Stimulated activated naive CD8-positive, alpha-beta T cell treated with anti-CD3 and anti-CD28 coated beads, Interleukin-15, Interleukin-2, amounts not matched to agents 100 U/mL and 50 U/mL, for 24 hours (primary cell): Measurements from ENCODE around the gene RTF1.
A peak's percentile ranks its signal among the peaks of the same experiment; 100 is the strongest.
"Not testable (repeated sequence)": the region's sequence is repeated elsewhere in the genome, so short reads cannot be mapped to it uniquely, and the experiment has no call there.

ENCODE experiments used
- ATAC-seq: fragments of 150-1000 bp; cut with Tn5 transposase; one replicate; pipeline ENCODE4 v1.10.0; 2021
- DNase-seq: peaks from one replicate; pipeline ENCODE4 v3.0.0; 2021

Gene RTF1

GRCh38 chr15:41416742-41417417 is at the start of gene RTF1:
RTF1 (plus strand) TSS chr15:41417095; CDS start chr15:41417116, 21 bp downstream.
- ATAC-seq: peak; percentile 96
- DNase-seq: peak; percentile 99

GRCh38 chr15:41367418-41367817 is 49.5 kb upstream of the RTF1 start:
- DNase-seq: no peak
- no peak for ATAC-seq

GRCh38 chr15:41377978-41378377 is 38.9 kb upstream of the RTF1 start:
- ATAC-seq: peak; percentile 36
- DNase-seq: no peak

GRCh38 chr15:41383974-41384749 is 32.7 kb upstream of the RTF1 start:
- ATAC-seq: not testable (repeated sequence)

GRCh38 chr15:41387646-41388045 is 29.2 kb upstream of the RTF1 start:
- DNase-seq (no peak), ATAC-seq (no peak)

More at GRCh38 chr15:41383974-41384749, 32.7 kb upstream of the RTF1 start:
- not testable (repeated sequence) for DNase-seq

GRCh38 chr15:41392659-41393058 is 24.2 kb upstream of the RTF1 start:
- no peak for DNase-seq
- no peak for ATAC-seq

- ATAC-seq (no peak), DNase-seq (no peak)
Observed at GRCh38 chr15:41394924-41395323, 22.0 kb upstream of the RTF1 start.

- ATAC-seq: no peak
- no peak for DNase-seq
Observed at GRCh38 chr15:41396111-41396510, 20.8 kb upstream of the RTF1 start.

GRCh38 chr15:41401904-41402267 is 15.0 kb upstream of the RTF1 start:
- DNase-seq: no peak
- ATAC-seq: no peak

- ATAC-seq (no peak), DNase-seq (no peak)
Observed at GRCh38 chr15:41407341-41407740, 9.6 kb upstream of the RTF1 start.

GRCh38 chr15:41408234-41408641 is 8.7 kb upstream of the RTF1 start:
- no peak for ATAC-seq
- DNase-seq: no peak

GRCh38 chr15:41411031-41411430 is 5.9 kb upstream of the RTF1 start:
- DNase-seq: no peak
- ATAC-seq: no peak

GRCh38 chr15:41411441-41411840 is 5.5 kb upstream of the RTF1 start:
- no peak for DNase-seq
- ATAC-seq: no peak

- no peak for ATAC-seq
- no peak for DNase-seq
Observed at GRCh38 chr15:41416128-41416741, 660 bp upstream of the RTF1 start.

- peak; percentile 50 for DNase-seq
Observed at GRCh38 chr15:41417418-41418195, 712 bp downstream of the RTF1 start.

GRCh38 chr15:41423979-41424659 is 7.2 kb downstream of the RTF1 start:
- ATAC-seq: peak; percentile 85
- no peak for DNase-seq

More at GRCh38 chr15:41417418-41418195, 712 bp downstream of the RTF1 start:
- peak; percentile 47 for ATAC-seq

GRCh38 chr15:41424809-41425208 is 7.9 kb downstream of the RTF1 start:
- DNase-seq: no peak
- no peak for ATAC-seq

- ATAC-seq, DNase-seq: not testable (repeated sequence)
Observed at GRCh38 chr15:41425907-41426306, 9.0 kb downstream of the RTF1 start.

GRCh38 chr15:41429003-41429890 is 12.4 kb downstream of the RTF1 start:
- ATAC-seq (peak; percentile 87), DNase-seq (no peak)

- no peak for ATAC-seq
- DNase-seq: no peak
Observed at GRCh38 chr15:41435037-41435786, 18.3 kb downstream of the RTF1 start.
